ENCODE measurements around the gene CCR2.

CCR2 gene

GRCh38 chr3:46365041-46365440 is 11.1 kb downstream of the CCR2 start (continued):
- no peak for TF ChIP-seq ZBTB44 (tag by site-specific recombination; IDR thresholded peaks at IDR 0.05)
- no peak for TF ChIP-seq ZNF623 (tag by site-specific recombination; IDR thresholded peaks at IDR 0.05)
- no peak for TF ChIP-seq ZNF518A (tag by site-specific recombination; conservative IDR thresholded peaks at IDR 0.05; ENCODE audit: low read depth)
- TF ChIP-seq KLF7 (tag by site-specific recombination; IDR thresholded peaks at IDR 0.05; ENCODE audit: borderline replicate concordance), result no peak
- TF ChIP-seq ZBTB49 (tag by site-specific recombination; IDR thresholded peaks at IDR 0.05; ENCODE audit: low read depth), result no peak
- no peak for TF ChIP-seq ZNF645 (tag by site-specific recombination; IDR thresholded peaks at IDR 0.05)
- no peak for TF ChIP-seq ZNF530 (tag by site-specific recombination; IDR thresholded peaks at IDR 0.05; ENCODE audit: low read depth)
- no peak for TF ChIP-seq KLF16 (tag by site-specific recombination; IDR thresholded peaks at IDR 0.05)
- TF ChIP-seq REPIN1 (tag by site-specific recombination; IDR thresholded peaks at IDR 0.05; ENCODE audit: low read depth), result no peak
- no peak for TF ChIP-seq YY1 (tag by site-specific recombination; IDR thresholded peaks at IDR 0.05)
- TF ChIP-seq ZNF776 (tag by site-specific recombination; IDR thresholded peaks at IDR 0.05; ENCODE audit: borderline replicate concordance), result no peak
- no peak for TF ChIP-seq ZNF16 (tag by site-specific recombination; IDR thresholded peaks at IDR 0.05; ENCODE audit: low read depth)

- POLR2A ChIA-PET, result no interaction called here
- Histone ChIP-seq H3K4me3 (ENCODE audit: low read depth, low read length) (no peak overlapping the region), H3K36me3 (ENCODE audit: control insufficient read depth in 2 of 2, insufficient read depth in 1 of 2, low read length in 2 of 2) (no peaks in the 10 kb centered on the region), H3K9me3 (ENCODE audit: control insufficient read depth, insufficient read depth, low read depth, low read length) (no peaks in the 10 kb centered on the region), H3K27ac (ENCODE audit: extremely low read depth, low read depth, low read length) (no peak overlapping the region), H3K4me1 (ENCODE audit: control insufficient read depth, insufficient read depth, low read length) (no peaks in the 10 kb centered on the region)
- CTCF ChIA-PET, result no interaction called here
- no peak for TF ChIP-seq ZBTB1 (tag by site-specific recombination; IDR thresholded peaks at IDR 0.05)
- TF ChIP-seq AEBP2 (tag by site-specific recombination; IDR thresholded peaks at IDR 0.05; ENCODE audit: borderline replicate concordance), result no peak
- TF ChIP-seq ZNF146 (tag by site-specific recombination; IDR thresholded peaks at IDR 0.05), result no peak
- no peak for TF ChIP-seq ZNF555 (tag by site-specific recombination; conservative IDR thresholded peaks at IDR 0.05)
- TF ChIP-seq GLIS1 (tag by site-specific recombination; IDR thresholded peaks at IDR 0.05), result no peak
- no peak for TF ChIP-seq ZNF530 (tag by site-specific recombination; IDR thresholded peaks at IDR 0.05; ENCODE audit: low read depth)
- no peak for TF ChIP-seq ZNF629 (tag by site-specific recombination; IDR thresholded peaks at IDR 0.05)
- no peak for TF ChIP-seq ZNF529 (tag by site-specific recombination; IDR thresholded peaks at IDR 0.05; ENCODE audit: insufficient replicate concordance)
- no peak for TF ChIP-seq PRDM10 (tag by site-specific recombination; IDR thresholded peaks at IDR 0.05)
Observed at GRCh38 chr3:46365737-46366524, 12.0 kb downstream of the CCR2 start.

All from HEK293 (cell line).